GM10248 (cell line): ENCODE results near the gene ADGRL1.

Experiments
- CTCF ChIA-PET: fragments of 300-600 bp; sonication (Branson Sonifier 250); formaldehyde crosslinking; extraction: SDS; loops from one replicate; lab custom pipeline; 2021; ENCODE audit warnings: antibody characterized with exemption; lab: Yijun Ruan, JAX
- POLR2A ChIA-PET: fragments of 350-650 bp; sonication (Branson Sonifier 250); formaldehyde crosslinking; extraction: SDS; loops from one replicate; lab custom pipeline; 2020; ENCODE audit warnings: antibody characterized with exemption; lab: Yijun Ruan, JAX
- DNase-seq: peaks from one replicate; pipeline ENCODE4 v3.0.0; 2012; ENCODE audit errors: extremely low spot score
- TF ChIP-seq, protein P1 (sequence below): IDR thresholded peaks from 2 replicates; pipeline ENCODE4 v1.5.1; 2012; ENCODE audit warnings: mild to moderate bottlenecking, low read depth; ENCODE audit errors: extremely low read depth, missing control alignments, control extremely low read depth

ADGRL1 gene

DNA sequence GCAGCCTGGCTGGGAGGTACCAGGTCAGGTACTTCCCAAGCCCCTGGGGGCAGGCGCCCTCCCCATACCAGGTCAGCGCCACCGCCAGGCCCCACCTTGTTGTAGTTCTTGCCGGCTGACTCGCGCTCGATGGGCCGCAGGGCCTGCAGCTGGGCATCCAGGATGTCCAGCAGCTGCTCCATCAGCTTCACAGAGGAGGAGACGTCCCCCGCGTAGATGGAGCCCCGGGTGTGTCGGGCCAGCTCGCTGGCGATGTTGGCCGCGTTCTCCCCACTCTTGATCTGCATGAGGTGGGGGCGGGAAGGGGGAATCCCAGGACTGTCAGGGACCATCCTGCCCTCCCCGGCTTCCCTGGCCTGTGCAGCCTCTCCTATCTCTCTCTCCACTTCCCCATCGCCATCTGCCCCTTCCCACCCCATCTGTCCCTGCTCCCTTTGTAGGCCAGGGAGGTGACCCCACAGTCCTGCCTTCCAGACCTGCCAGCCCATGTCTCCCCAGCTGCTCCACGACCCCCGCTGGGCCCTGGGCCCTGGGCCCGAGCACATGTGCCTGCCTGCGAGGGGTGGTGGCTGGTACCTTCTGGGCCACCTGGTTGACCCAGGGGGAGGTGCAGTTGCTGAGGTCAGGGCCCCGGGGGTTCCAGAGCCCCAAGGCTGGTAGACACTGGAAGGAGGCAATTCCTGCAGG lies 45.8 kb downstream of the ADGRL1 start:
- TF ChIP-seq, protein P1, sequence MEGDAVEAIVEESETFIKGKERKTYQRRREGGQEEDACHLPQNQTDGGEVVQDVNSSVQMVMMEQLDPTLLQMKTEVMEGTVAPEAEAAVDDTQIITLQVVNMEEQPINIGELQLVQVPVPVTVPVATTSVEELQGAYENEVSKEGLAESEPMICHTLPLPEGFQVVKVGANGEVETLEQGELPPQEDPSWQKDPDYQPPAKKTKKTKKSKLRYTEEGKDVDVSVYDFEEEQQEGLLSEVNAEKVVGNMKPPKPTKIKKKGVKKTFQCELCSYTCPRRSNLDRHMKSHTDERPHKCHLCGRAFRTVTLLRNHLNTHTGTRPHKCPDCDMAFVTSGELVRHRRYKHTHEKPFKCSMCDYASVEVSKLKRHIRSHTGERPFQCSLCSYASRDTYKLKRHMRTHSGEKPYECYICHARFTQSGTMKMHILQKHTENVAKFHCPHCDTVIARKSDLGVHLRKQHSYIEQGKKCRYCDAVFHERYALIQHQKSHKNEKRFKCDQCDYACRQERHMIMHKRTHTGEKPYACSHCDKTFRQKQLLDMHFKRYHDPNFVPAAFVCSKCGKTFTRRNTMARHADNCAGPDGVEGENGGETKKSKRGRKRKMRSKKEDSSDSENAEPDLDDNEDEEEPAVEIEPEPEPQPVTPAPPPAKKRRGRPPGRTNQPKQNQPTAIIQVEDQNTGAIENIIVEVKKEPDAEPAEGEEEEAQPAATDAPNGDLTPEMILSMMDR, result no peak
- DNase-seq, result no peak
- POLR2A ChIA-PET, result interaction anchor here (0.6 kb wide), 1 partner anchor 356 kb away, joined by 3 read pairs; no protein-coding TSS in a partner anchor
- CTCF ChIA-PET, result interaction anchor here (1.3 kb wide), 1 partner anchor 184 kb away, joined by 3 read pairs; no protein-coding TSS in a partner anchor

- POLR2A ChIA-PET, result interaction anchor here (0.5 kb wide), 2 partner anchors 24 to 255 kb away, joined by 4 to 5 read pairs; no protein-coding TSS in a partner anchor
- CTCF ChIA-PET, result interaction anchor here (1.0 kb wide), 1 partner anchor 23 kb away, joined by 3 read pairs; the partner anchor contains the start of gene ASF1B
- TF ChIP-seq, protein P1, result no peak
- DNase-seq, result no peak
Observed at GRCh38 chr19:14159059-14159458, 46.9 kb downstream of the ADGRL1 start.

GRCh38 chr19:14158276-14159023 lies 47.5 kb downstream of the ADGRL1 start:
- POLR2A ChIA-PET, result interaction anchor here (0.5 kb wide), 2 partner anchors 23 to 255 kb away, joined by 4 to 5 read pairs; no protein-coding TSS in a partner anchor
- TF ChIP-seq, protein P1, result no peak
- CTCF ChIA-PET, result interaction anchor here (1.0 kb wide), 1 partner anchor 22 kb away, joined by 3 read pairs; the partner anchor contains the start of gene ASF1B
- DNase-seq, result no peak

DNA sequence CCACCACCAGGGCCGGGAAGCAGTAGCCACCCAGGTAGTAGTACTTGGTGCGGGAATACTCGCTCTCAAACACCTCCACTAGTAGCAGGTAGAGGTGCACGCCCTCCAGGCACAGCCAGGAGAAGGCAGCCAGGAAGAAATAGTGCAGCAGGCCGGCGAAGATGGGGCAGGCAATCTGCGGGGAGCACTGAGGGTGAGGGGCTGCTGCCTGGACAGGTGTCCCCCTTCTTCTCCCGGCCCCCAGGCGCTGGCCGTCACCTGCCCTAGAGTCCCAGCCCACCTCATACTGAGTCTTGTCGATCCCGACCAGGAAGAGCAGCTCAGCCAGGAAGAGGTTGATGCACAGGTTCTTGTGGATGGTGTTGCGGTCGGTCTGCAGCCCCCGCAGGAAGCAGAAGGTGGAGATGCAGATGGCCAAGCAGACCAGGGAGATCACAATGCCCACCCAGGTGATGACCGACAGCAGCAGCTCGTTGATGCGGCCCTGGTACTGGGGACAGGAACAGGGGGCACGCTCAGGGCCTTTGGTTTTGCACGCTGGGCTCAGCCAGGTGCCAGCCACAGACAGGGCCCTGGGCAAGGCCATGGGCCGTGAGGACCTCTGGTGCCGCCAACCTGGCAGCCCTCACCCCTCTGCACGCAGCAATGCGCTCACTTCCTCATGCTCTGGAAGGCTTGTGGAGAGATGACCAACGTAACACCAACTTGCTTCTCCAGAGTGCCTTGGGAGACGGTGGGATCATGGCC lies 48.8 kb downstream of the ADGRL1 start:
- TF ChIP-seq, protein P1, result no peak
- ChIA-PET CTCF (interaction anchor here (1.4 kb wide), 1 partner anchor 9 kb away, joined by 4 read pairs; no protein-coding TSS in a partner anchor), POLR2A (no interaction called here)
- DNase-seq, result no peak

DNA sequence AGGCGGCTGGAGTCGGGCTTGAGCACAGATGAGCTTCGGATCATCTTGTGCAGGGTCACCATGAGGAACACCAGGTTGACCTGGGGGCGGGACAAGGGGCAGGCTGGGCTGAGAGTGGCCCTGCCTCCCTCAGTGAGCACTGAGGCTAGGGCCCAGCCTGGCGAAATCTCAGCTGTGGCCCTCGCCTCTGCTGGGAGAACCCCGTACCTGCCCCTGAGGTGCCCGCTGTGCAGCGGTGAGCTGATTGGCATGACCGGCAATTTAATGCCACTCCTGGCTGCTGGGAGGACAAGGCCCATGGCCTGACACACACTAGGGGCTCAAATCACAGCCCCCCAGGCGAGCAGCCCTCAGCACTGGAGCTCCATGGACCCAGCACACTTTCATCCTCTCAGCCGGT lies 49.8 kb downstream of the ADGRL1 start:
- ChIA-PET POLR2A (no interaction called here), CTCF (interaction anchor here (1.1 to 1.4 kb wide), 2 partner anchors 8 to 19 kb away, joined by 3 to 4 read pairs; partner anchors contain the start of gene ASF1B)

More for the DNA sequence above, 49.8 kb downstream of the ADGRL1 start:
- DNase-seq, result no peak
- TF ChIP-seq, protein P1, result no peak
